NCI-H1105 (cell line): Measurements from ENCODE around the gene TRIM13.
"Not testable (repeated sequence)": the region's sequence is repeated elsewhere in the genome, so short reads cannot be mapped to it uniquely, and the experiment has no call there.

ENCODE experiments used
- DNase-seq: peaks from one replicate; lab custom pipeline; 2025; lab: John Stamatoyannopoulos, UW

TRIM13 gene

DNA sequence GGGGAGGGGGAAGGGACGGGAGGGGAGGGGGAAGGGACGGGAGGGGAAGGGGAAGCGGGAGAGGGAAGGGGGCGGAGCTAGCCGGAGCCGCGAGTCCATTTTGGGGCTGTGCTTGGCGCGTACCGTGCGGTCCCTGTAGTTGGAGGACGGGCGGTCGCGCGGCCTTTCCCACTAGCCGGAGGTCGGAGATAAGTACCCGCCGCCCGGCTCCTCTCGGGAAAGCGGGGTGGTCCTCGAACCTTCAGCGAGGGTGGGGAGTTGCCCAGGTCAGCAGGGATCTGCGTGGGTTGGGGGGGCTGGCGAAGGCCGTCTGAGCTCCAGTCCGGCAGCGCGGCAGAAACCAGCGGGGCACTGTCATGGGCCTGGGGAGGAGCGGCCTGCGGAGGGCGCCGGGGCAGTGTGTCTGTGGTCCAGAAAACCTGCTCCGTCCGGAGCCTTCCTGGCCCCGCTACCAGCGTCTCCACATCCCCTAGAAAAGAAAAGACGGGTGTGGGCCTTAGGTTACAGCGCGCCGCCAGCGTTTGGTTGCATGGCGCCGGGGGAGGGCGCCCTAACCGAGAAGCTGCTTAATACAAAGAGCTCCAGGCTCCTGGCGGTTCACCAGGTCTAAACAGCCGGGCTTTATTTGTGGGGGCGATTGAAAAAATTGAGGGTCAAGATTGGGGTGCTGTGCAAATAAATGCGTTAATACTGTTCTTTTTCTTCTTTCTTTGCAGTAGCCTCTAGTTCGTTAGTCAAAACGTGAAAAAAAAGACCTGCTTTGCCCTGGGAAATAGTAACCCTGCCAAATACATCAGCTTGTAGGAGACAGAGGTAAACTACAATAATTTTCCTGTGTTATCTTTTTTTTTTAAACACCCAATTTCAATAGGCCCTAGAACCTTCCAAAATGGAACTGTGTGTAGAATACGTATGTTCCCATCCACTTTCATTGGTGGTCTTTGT lies at the start of gene TRIM13:
Gene TRIM13, plus strand, starts transcription at position 92 of the 945 bp plus-strand sequence. CDS start 14,899 bp downstream, outside the sequence.
- DNase-seq, result peak; percentile 67

- not testable (repeated sequence) for DNase-seq
These were observed 48.0 kb upstream of the TRIM13 start for GRCh38 chr13:49948777-49949270.

GRCh38 chr13:49951754-49952535 lies 44.9 kb upstream of the TRIM13 start:
- no peak for DNase-seq

DNA sequence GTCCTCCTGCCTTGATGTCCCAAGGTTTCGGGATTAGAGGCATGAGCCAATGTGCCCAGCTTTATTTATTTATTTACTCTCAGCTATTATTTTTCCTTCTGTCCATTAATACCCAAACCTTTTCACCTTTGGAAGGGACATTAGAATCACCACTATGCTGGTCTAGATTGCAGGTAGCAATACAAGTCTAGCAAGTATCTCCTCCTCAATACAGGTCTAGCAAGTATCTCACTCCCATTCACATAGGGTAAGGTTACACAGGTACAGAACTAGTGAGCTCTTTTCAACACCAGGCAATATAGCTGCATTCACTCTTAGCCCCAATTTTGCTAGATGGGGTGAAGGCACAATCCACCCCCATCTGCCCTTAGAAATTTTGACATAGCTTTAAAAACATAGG lies 43.3 kb upstream of the TRIM13 start:
- DNase-seq, result no peak

GRCh38 chr13:49954674-49955455 lies 42.0 kb upstream of the TRIM13 start:
- DNase-seq, result no peak

GRCh38 chr13:49956131-49956530 lies 40.7 kb upstream of the TRIM13 start:
- DNase-seq, result no peak

DNA sequence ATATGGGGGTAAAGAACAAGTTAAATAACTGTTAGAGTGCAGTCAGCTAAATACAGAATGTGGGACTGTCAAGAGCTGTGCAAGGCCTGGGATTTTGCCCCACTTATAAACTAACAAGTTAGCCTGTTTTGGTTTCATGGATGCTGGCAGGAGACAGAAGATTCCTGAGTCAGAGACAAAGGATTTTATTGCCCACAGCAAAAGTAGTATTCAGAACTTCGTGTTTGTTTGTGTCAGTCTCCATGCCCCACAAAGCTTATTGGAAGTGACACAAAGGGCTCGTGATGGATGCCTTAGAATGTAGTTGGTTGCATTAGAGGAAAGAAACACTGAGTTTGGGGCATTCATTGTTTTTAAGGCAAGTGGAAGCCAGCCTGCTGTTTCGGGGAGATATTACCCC lies 38.5 kb upstream of the TRIM13 start:
- DNase-seq, result no peak

- no peak for DNase-seq
These were observed 29.4 kb upstream of the TRIM13 start for GRCh38 chr13:49967456-49967855.

GRCh38 chr13:49972709-49973108 lies 24.1 kb upstream of the TRIM13 start:
- DNase-seq, result no peak

DNA sequence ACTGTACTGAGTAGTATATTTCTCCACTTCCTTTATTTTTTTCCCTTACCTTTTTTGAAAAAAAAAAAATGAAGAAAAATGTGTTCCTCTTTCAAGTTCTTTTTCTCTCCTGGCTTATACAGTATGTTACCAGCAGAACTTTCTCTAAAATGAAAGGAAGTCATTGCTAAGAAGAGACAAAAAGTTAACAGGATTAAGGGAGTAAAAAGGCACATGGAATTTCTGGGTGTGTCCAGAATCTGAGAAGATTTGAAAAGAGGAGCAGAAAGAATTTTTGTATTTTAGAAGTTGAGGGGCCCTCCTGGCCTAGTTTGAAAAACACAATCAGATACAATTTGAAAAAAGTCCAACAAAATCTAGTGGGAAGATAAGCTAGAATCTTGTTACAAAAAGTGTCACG lies 21.0 kb upstream of the TRIM13 start:
- no peak for DNase-seq

DNA sequence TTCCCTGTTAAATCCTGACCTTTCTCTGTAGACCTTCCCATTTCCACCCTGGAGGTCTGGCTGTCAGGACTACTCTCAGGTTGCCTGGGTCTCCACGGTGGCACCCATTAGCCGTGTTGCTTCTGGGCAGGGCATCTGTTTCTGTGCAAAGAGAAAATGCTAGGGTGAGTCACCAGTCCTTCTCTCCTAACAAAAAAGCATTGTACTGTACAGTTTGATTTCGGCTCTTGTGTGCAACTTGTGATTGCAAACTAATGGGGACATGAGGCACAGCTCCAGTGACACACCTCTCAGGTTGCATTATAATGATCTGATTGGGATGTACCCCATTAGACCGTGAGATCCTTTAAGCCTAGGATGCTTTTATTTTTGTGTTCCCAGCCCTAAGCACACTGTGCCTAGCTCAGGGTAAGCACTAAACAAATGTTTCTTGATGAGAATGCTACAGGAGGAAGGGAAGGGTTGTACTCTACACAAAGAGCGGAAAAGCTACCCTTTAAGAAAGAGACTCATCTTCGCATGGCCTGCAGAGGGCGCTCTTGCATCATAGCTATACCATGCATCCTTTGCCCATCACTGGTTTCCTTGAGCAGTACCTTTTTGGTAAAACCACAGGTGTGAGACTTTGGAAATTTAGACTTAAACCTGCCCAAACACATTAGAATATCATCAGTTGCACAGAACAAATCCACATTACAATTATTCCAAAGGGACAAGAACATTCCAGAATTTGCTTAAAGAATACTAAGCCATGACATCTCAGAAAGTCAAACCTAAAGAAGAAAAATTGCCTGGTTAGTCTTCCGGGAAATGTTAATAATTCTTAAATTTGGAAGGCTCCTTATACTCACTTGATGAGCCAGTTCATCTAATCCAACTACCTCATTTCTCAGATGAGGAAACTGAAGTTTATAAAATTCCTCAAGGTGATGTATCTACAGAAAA lies 20.3 kb upstream of the TRIM13 start:
- peak; percentile 35 for DNase-seq

DNA sequence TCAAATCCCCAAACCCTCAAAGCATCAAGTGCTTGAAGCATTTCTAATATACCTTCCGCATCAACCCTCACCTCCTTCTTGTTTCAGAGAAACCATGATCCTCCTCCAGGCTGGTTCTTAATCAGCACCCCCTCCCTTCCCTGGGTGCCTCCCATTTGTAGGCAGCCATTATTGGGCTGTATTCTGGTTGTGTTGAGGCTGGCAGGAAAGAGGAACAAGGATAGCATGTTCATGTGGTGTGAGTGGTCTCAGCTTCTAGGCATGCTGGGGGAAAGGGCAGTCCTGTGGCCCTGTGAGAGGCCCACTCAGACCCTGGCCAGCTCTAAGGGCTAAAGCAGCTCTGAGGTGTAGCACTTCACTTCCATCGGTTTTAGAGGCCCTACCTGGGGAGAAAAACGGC lies 18.9 kb upstream of the TRIM13 start:
- no peak for DNase-seq

GRCh38 chr13:49980266-49980665 lies 16.6 kb upstream of the TRIM13 start:
- DNase-seq, result no peak

DNA sequence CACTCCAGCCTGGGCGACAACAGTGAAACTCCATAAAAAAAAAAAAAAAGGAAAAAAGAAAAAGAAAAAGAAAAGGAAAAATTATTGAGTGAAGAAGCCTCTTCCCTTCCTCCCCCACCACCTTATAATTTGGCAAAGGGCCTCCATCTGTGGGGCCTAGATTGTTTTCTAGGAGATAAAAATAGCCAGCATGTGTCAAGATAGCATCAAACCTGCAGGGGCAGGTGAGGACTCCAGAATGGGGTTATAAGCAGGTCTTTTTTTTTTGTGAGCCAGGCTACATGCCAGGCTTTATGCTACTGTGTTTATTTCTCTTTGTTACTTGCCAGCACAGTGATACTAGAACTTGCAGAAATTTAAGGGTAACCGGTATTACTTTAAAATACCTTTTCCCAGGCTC lies 11.7 kb upstream of the TRIM13 start:
- peak; percentile 25 for DNase-seq

GRCh38 chr13:49986471-49986870 lies 10.4 kb upstream of the TRIM13 start:
- no peak for DNase-seq

DNA sequence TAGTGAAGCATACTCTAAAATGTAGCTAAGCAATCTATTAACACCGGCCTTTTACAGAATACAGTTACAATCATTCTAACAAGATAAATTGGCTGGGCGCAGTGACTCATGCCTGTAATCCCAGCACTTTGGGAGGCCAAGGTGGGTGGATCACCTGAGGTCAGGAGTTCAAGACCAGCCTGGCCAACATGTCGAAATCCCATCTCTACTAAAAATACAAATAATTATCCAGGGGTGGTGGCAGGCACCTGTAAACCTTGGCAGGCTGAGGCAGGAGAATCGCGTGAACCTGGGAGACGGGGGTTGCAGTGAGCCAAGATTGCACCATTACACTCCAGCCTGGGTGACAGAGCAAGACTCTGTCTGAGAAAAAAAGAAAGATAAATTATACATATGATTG lies 6.2 kb upstream of the TRIM13 start:
- not testable (repeated sequence) for DNase-seq

DNA sequence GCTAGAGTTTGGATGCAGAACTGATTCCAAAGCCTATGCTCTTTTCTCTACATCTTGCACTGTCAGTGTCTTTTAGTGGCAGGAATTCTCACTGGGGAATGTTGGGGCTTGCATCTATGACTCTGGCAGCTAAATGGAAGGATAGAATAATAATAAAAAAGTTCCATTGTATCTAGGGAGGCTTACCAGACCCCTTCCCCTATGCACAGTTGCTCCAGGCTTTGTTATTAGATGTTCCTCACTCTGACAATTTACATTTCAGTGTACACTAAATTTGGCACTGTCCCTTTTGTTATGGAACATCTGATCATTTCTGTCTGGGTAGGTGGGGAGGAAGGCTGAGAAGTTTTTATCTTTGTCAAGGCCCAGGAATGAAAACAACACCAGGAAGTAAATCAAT lies 3.7 kb upstream of the TRIM13 start:
- DNase-seq, result no peak

DNA sequence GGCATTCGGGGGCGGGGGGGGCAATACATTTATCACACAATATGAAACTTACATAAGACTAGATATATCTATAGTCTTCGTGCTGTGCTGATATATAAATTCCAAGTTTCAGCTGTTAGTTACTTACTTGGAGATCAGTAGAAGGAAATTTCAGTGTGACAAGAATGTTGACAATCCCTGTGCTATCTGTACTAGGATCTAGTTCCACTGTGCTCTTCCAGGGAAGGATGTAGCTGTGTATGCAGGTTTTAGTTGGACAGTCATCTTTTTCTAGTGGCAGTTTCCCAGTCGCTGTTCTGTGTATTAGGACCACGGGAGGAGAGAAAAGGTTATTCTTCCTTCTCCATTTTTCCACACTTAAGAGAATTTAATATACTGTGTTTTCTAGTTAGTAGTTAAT lies 3.2 kb upstream of the TRIM13 start:
- DNase-seq, result no peak

GRCh38 chr13:49995625-49996101 lies 1.2 kb upstream of the TRIM13 start:
- DNase-seq, result no peak

DNA sequence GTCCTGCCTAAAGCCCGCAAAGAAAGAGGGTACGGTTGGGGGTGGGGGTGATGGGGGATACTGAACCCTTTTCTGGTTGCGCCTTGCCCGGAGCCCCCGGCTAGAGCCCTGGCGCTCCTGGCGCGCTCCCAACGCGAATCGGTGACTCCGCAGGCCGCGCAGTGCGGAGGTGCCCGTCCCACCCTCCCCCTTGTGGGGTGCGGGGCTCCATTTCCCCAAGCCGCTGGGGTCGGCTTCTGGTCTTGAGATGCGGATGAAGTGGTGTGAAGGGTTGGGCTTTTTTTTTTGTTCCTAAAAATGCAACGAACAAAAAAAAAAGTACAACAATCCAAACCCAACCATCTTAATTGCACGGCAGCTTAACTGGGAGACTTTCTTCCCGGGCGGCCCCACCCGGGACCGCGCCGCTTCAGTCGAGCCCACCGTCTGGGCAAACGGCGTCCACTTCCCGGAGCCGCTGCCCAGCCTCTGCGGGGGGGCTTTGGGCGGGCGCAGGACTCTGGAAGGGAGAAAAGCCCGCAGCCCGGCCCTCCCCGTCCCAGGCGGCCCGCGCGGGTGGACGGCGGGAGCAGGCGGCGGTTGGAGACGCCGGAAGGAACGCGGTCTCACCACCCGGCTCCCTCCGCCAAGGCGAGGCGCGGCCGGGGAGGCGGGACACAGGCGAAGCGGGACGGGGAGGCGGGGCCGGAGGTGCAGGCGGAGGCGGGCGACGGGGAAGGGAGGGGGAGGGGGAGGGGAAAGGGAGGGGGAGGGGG lies 504 bp upstream of the TRIM13 start:
- DNase-seq, result peak; percentile 76
